K562 (cell line): ENCODE data around the gene MPIG6B. TPM values are rescaled to one million over a fixed set of nuclear protein-coding genes. Genes with fewer than 3 reads are reported as not detected.
A peak's percentile ranks its signal among the peaks of the same experiment; 100 is the strongest.

Source experiments
- BCLAF1 ChIP-seq, 2 experiments: fragments of 450-650 bp in 1 of 2; IDR thresholded peaks; 2 replicates each; pipeline ENCODE4 v1.6.1; 2011 to 2017; ENCODE audit warnings: low read depth in 2 of 2, antibody characterized with exemption in 1 of 2, borderline replicate concordance in 1 of 2, low read length in 1 of 2, mild to moderate bottlenecking in 1 of 2, mixed read lengths in 1 of 2; ENCODE audit not compliant: control insufficient read depth in 1 of 2
- BCOR ChIP-seq: fragments of 450-650 bp; IDR thresholded peaks from 2 replicates; pipeline ENCODE4 v1.6.1; 2016
- CHAMP1 ChIP-seq: fragments of 450-650 bp; IDR thresholded peaks from 2 replicates; pipeline ENCODE4 v1.6.1; 2016; ENCODE audit warnings: mild to moderate bottlenecking
- CREB1 ChIP-seq, 2 experiments: sonication (generic) in 1 of 2; formaldehyde crosslinking in 1 of 2; IDR thresholded peaks; 2 replicates each; pipeline versions ENCODE4 v1.6.1 to v1.8.0; 2012 to 2022; ENCODE audit warnings: inconsistent platforms in 1 of 2, mild to moderate bottlenecking in 1 of 2, missing genetic modification reagents in 1 of 2, moderate library complexity in 1 of 2
- EGR1 ChIP-seq: fragments of 450-650 bp; conservative IDR thresholded peaks from 2 replicates; pipeline ENCODE4 v1.6.1; 2017; ENCODE audit warnings: mild to moderate bottlenecking
- GTF2F1 ChIP-seq: IDR thresholded peaks from 2 replicates; pipeline ENCODE4 v1.6.1; 2011; ENCODE audit warnings: low read depth, low read length, improper control_type of control experiment
- KHSRP ChIP-seq: fragments of 450-650 bp; IDR thresholded peaks from 2 replicates; pipeline ENCODE4 v1.6.1; 2017
- MYC ChIP-seq, 2 experiments: fragments of 250-450 bp in 1 of 2; sonication (Bioruptor Pico) in 1 of 2; IDR thresholded peaks; 2 replicates each; pipeline versions ENCODE4 v1.5.1 to v1.6.1; 2012 to 2021; ENCODE audit warnings: low read depth in 2 of 2, borderline replicate concordance in 1 of 2, improper control_type of control experiment in 1 of 2, low read length in 1 of 2, mild to moderate bottlenecking in 1 of 2, moderate library complexity in 1 of 2
- NUFIP1 ChIP-seq: fragments of 450-650 bp; IDR thresholded peaks from 2 replicates; pipeline ENCODE4 v1.6.1; 2018; ENCODE audit not compliant: partially characterized antibody
- PHTF2 ChIP-seq: fragments of 250-450 bp; sonication (Bioruptor Pico); IDR thresholded peaks from 2 replicates; pipeline ENCODE4 v1.5.0; 2021; ENCODE audit warnings: mild to moderate bottlenecking
- PRPF4 ChIP-seq: fragments of 200-400 bp; formaldehyde crosslinking; IDR thresholded peaks from one replicate; pipeline ENCODE4 v1.6.1; 2017; ENCODE audit warnings: low read length, low read depth, mild to moderate bottlenecking; ENCODE audit not compliant: insufficient read depth, poor library complexity, severe bottlenecking
- TCF7L2 ChIP-seq: fragments of 150-350 bp; IDR thresholded peaks from 2 replicates; pipeline ENCODE4 v1.6.1; 2016; ENCODE audit warnings: low read depth, mild to moderate bottlenecking, low read length, moderate library complexity
- TEAD1 ChIP-seq, 2 experiments: fragments of 450-650 bp in 1 of 2; sonication (generic) in 1 of 2; formaldehyde crosslinking; IDR thresholded peaks; 2 replicates each; pipeline versions ENCODE4 v1.4.0 to v1.8.0; 2020 to 2022; ENCODE audit warnings: mild to moderate bottlenecking in 2 of 2, missing genetic modification reagents in 1 of 2
- TFE3 ChIP-seq: fragments of 450-650 bp; formaldehyde crosslinking; IDR thresholded peaks from 2 replicates; pipeline ENCODE4 v1.4.0; 2020; ENCODE audit warnings: mild to moderate bottlenecking, mixed read lengths
- U2AF1 ChIP-seq: fragments of 200-400 bp; formaldehyde crosslinking; optimal IDR thresholded peaks from 2 replicates; pipeline ENCODE3; 2017; ENCODE audit warnings: mild to moderate bottlenecking, low read depth, low read length, moderate library complexity
- VEZF1 ChIP-seq: fragments of 200-800 bp; sonication (Bioruptor generic); IDR thresholded peaks from 2 replicates; pipeline ENCODE4 v1.6.1; 2017; ENCODE audit warnings: missing genetic modification characterization, missing compliant biosample characterization
- ZNF253 ChIP-seq: fragments of 250-450 bp; sonication (Bioruptor Pico); conservative IDR thresholded peaks from 2 replicates; pipeline ENCODE4 v1.6.1; 2021; ENCODE audit warnings: mild to moderate bottlenecking
- ZNF644 ChIP-seq: fragments of 200-800 bp; sonication (Bioruptor generic); IDR thresholded peaks from 2 replicates; pipeline ENCODE4 v1.6.1; 2016; ENCODE audit warnings: low read depth, missing genetic modification characterization, missing compliant biosample characterization
- polyA plus RNA-seq, 8 experiments: library from polyadenylated mRNA; depleted of rRNA in 4 of 8; stranded (reverse) in 5 of 8; unstranded in 3 of 8; fragments of >200 nt; fragmentation: Nextera tagmentation in 2 of 8; fragmentation: Illumina TruSeq in 1 of 8; extraction: Ambion mirVana in 2 of 8; extraction: Trizol in 1 of 8; gene quantifications; 2 replicates each; pipeline versions ENCODE4 v1.2.1 to v1.2.3, GENCODE V29; 2011 to 2014; ENCODE audit warnings: inconsistent platforms in 1 of 8, missing spikeins in 1 of 8
- total RNA-seq, 7 experiments: library from RNA; depleted of rRNA in 6 of 7; stranded (reverse); fragments of >200 nt in 6 of 7; fragmentation: Illumina TruSeq in 2 of 7; extraction: Trizol in 2 of 7; gene quantifications; 2 replicates each; pipeline versions ENCODE4 v1.2.1 to v1.2.3, GENCODE V29; 2011 to 2021; ENCODE audit warnings: low replicate concordance in 1 of 7

MPIG6B gene
- total and polyA plus RNA-seq, 9 of the 15 experiments (the other 6 are each of a cell fraction or from before 2014, with no cell fraction given): 0.11 to 1.2 (median 0.28) TPM; not detected in 1

- TF ChIP-seq TFE3 (CRISPR knock-in tag): no peak
- peak; percentile 92 for TF ChIP-seq VEZF1 (CRISPR knock-in tag)
- peak; percentile 54 for TF ChIP-seq NUFIP1
- TF ChIP-seq ZNF644: no peak
- TF ChIP-seq TCF7L2: no peak
- TF ChIP-seq U2AF1: no peak
- peak; percentile 31; the same call in 1 of the 2 replicates for TF ChIP-seq GTF2F1
- no peak for TF ChIP-seq PRPF4
- peak; percentile 57 to 64; a peak in 3 of 4 replicates for TF ChIP-seq TEAD1 (CRISPR knock-in tag; IDR thresholded peaks at IDR 0.05)
- 0 out of 2 replicates have a peak, but pooled peaks have one; percentile 26 for TF ChIP-seq CREB1 (IDR thresholded peaks at IDR 0.05)
- TF ChIP-seq CREB1 (CRISPR knock-in tag; IDR thresholded peaks at IDR 0.05): no peak; the same call in 1 of the 2 replicates
- 0 out of 4 replicates have a peak, but pooled peaks of 1 of the 2 experiments have one; percentile 57 for TF ChIP-seq BCLAF1 (IDR thresholded peaks at IDR 0.05; ENCODE audit: borderline replicate concordance in 1 of 2, control insufficient read depth in 1 of 2, low read depth in 2 of 2, low read length in 1 of 2)
- no peak for TF ChIP-seq CHAMP1
- TF ChIP-seq MYC (IDR thresholded peaks at IDR 0.05; ENCODE audit: low read depth, low read length): peak; percentile 65
- no peak; the same call in 1 of the 2 replicates for TF ChIP-seq MYC (CRISPR knock-in tag; IDR thresholded peaks at IDR 0.05; ENCODE audit: borderline replicate concordance, low read depth)
- TF ChIP-seq PHTF2 (CRISPR knock-in tag): no peak
- TF ChIP-seq ZNF253: no peak
- TF ChIP-seq BCOR: peak; percentile 65; the same call in 1 of the 2 replicates
- TF ChIP-seq EGR1: peak; percentile 14; the same call in 1 of the 2 replicates
- no peak for TF ChIP-seq KHSRP
Observed at GRCh38 chr6:31769684-31770371, 46.7 kb downstream of the MPIG6B start (continued).
